Kidney (tissue), 14 donors: ENCODE measurements around the gene SCP2. TPM values are rescaled to one million over a fixed set of nuclear protein-coding genes. Genes with fewer than 3 reads are reported as not detected.

Source experiments
- DNase-seq, 5 donors: peaks; one replicate each; pipeline ENCODE4 v3.0.0-alpha.2; 2013 to 2020
- FAIRE-seq: peaks from 2 replicates; lab custom pipeline; 2012; peaks lifted over from hg19 to GRCh38; lab: Jason Lieb, UNC
- H3K27ac ChIP-seq, 2 donors: one replicate each; pipeline ENCODE4 v1.7.0; 2013; ENCODE audit warnings: low read depth in 2 of 2, low read length in 2 of 2, inconsistent platforms in 1 of 2
- H3K27me3 ChIP-seq: one replicate; pipeline ENCODE4 v1.7.1; 2013; ENCODE audit warnings: low read length, inconsistent platforms; ENCODE audit not compliant: control insufficient read depth, insufficient read depth
- H3K36me3 ChIP-seq, 3 donors: one replicate each; pipeline versions ENCODE4 v1.7.0 to v1.7.1; 2013; ENCODE audit warnings: low read length in 3 of 3, control low read depth in 1 of 3, inconsistent platforms in 1 of 3; ENCODE audit not compliant: insufficient read depth in 3 of 3, control insufficient read depth in 2 of 3
- H3K4me1 ChIP-seq, 3 donors: one replicate each; pipeline versions ENCODE4 v1.7.0 to v1.7.1; 2013; ENCODE audit warnings: low read length in 3 of 3, inconsistent platforms in 1 of 3, low read depth in 1 of 3; ENCODE audit not compliant: control insufficient read depth in 2 of 3, insufficient read depth in 2 of 3
- H3K4me3 ChIP-seq, 3 donors: one replicate each; pipeline versions ENCODE4 v1.7.0 to v1.8.1; 2013; ENCODE audit warnings: low read length in 3 of 3, control low read depth in 1 of 3, inconsistent platforms in 1 of 3
- H3K9ac ChIP-seq, 3 donors: one replicate each; pipeline versions ENCODE4 v1.7.0 to v1.7.1; 2013; ENCODE audit warnings: low read length in 3 of 3, control low read depth in 1 of 3, inconsistent platforms in 1 of 3
- H3K9me3 ChIP-seq, 3 donors: one replicate each; pipeline versions ENCODE4 v1.7.0 to v1.7.1; 2013; ENCODE audit warnings: low read length in 3 of 3, control low read depth in 1 of 3, inconsistent platforms in 1 of 3; ENCODE audit not compliant: control insufficient read depth in 2 of 3, insufficient read depth in 1 of 3
- CTCF ChIP-seq: IDR thresholded peaks from 3 replicates; pipeline ENCODE4 v1.5.1; 2012; ENCODE audit warnings: mild to moderate bottlenecking, moderate library complexity, borderline replicate concordance; ENCODE audit not compliant: insufficient read depth; ENCODE audit errors: extremely low read depth
- intact Hi-C: fragments of 100-400 bp; cut with DNase I; formaldehyde crosslinking; loops from one replicate; pipeline ENCODE4 v1.11.1; 2022
- polyA plus RNA-seq: library from polyadenylated mRNA; stranded (reverse); fragments of 350-450 nt; fragmentation: Illumina TruSeq; extraction: RNeasy Lipid Tissue Mini Kit (QIAGEN cat#74804); gene quantifications from one replicate; pipeline ENCODE4 v1.2.3, GENCODE V29; 2014; ENCODE audit warnings: low read depth, low replicate concordance; ENCODE audit not compliant: insufficient read depth
- total RNA-seq: library from RNA; stranded (reverse); fragmentation: NEBNext Ultra II Directional; extraction: Animal tissue kit (Norgen Biotek cat#: 25700); gene quantifications from one replicate; pipeline ENCODE4 v1.2.1, GENCODE V29; 2021
- donor health status: control.
- donor health status: control.
- donor health status: control.
- donor health status: control.
- donor health status: control.
- donor health status: DM: yes; HTN: yes; CAD: no.
- donor health status: Normal renal cell carcinoma (clear cell type).

SCP2 gene
- total and polyA plus RNA-seq, 2 donors from 2014 or later, result 168 to 226 TPM

GRCh38 chr1:53069663-53070327, 142.7 kb downstream of the SCP2 start:
- peak in 2 of 5 donors; percentile 7 to 76 for DNase-seq
- Histone ChIP-seq H3K9me3 (no peaks in the 10 kb centered on the region), H3K9ac (no peak overlapping the region), H3K4me3 (no peak overlapping the region), H3K4me1 (no peaks in the 10 kb centered on the region), H3K27me3 (no peaks in the 10 kb centered on the region), H3K27ac (no peak overlapping the region), H3K36me3 (no peaks in the 10 kb centered on the region)
- intact Hi-C loops, result no loop called here
- FAIRE-seq, result no peak
- no peak for TF ChIP-seq CTCF

- FAIRE-seq (no peak), DNase-seq (peak in 1 of 5 donors; percentile 47)
- Histone ChIP-seq H3K27ac (no peak overlapping the region), H3K27me3 (no peaks in the 10 kb centered on the region), H3K36me3 (no peaks in the 10 kb centered on the region), H3K9me3 (no peaks in the 10 kb centered on the region), H3K4me1 (no peaks in the 10 kb centered on the region), H3K9ac (no peak overlapping the region), H3K4me3 (no peak overlapping the region)
- no peak for TF ChIP-seq CTCF
- intact Hi-C loops, result no loop called here
These were observed 143.5 kb downstream of the SCP2 start for GRCh38 chr1:53070621-53071020.

GRCh38 chr1:53071167-53071865, 144.2 kb downstream of the SCP2 start:
- H3K4me1 ChIP-seq, result no peaks in the 10 kb centered on the region
- intact Hi-C loops, result no loop called here
- no peaks in the 10 kb centered on the region for H3K36me3 ChIP-seq
- no peaks in the 10 kb centered on the region for H3K9me3 ChIP-seq
- no peak overlapping the region for H3K4me3 ChIP-seq
- no peak for TF ChIP-seq CTCF
- no peak overlapping the region for H3K27ac ChIP-seq
- peak in 1 of 5 donors; percentile 75 for DNase-seq
- no peaks in the 10 kb centered on the region for H3K27me3 ChIP-seq
- FAIRE-seq, result no peak
- no peak overlapping the region for H3K9ac ChIP-seq
